NCI-H748 (cell line): ENCODE measurements around the gene LAMA4.
"Not testable (repeated sequence)": the region's sequence is repeated elsewhere in the genome, so short reads cannot be mapped to it uniquely, and the experiment has no call there.

Experiments
- DNase-seq: peaks from one replicate; lab custom pipeline; 2025; ENCODE audit not compliant: unreplicated experiment; lab: John Stamatoyannopoulos, UW

LAMA4 gene

DNA sequence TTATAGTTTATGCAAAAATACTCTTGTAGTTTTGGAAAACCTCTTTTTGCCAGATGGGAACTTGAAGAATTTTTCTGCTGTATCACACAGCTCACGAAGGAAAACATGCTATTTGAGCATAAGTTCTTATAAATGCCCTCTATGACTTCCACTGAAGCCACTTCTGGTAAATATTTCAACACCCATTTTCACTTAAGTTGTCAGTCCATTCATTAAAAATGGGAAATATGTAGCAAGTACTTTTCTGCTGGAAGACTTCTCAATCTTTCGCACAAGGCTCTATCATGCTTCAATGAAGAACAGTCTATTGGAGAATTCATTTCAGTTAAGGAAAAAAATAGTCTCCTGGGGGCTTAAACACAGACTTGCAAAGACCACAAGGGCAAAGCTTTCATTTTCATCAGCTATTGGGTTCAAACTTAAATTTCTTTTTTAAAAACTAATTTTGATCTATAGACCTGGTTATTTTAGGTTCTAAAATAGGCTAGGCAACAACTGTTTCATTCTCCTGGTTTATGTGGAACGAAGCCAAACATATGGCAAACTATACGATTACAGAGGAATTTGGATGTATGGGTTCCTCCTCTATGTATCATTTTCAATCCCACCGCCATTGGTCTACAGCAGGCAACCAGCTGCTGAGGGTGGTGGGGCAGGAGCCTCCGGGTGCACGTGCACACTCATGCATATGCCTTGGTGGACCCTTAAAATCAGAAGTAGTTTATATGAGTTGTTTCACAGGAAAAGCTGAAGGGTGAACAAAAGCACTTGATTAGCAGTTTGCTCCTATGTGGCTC is 38.7 kb downstream of the LAMA4 start:
- no peak for DNase-seq

DNA sequence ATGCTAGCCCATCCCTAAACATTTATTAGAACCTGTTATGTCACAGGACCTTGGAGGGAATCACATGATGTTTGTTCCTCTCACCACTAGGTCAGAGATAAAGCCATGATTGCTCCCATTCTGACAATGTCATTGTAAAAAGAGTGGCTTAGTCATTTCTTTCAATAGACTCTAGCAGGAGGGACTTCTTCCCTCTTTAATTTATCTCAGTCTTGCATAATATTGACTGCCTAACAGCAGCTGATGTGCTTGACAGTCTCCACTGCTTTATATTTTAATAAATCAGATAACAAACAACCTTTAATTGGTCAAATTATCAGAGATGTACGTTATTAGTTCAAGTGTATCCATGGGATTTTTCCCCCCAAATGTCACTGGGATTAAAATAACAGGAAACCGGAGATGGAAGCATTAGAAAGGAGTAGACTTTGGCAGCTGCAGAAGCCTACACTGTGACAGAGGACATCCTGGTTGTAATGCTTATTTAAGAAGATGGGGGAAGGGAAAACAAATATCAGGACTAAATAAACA is 39.6 kb downstream of the LAMA4 start:
- DNase-seq: peak; percentile 87

DNA sequence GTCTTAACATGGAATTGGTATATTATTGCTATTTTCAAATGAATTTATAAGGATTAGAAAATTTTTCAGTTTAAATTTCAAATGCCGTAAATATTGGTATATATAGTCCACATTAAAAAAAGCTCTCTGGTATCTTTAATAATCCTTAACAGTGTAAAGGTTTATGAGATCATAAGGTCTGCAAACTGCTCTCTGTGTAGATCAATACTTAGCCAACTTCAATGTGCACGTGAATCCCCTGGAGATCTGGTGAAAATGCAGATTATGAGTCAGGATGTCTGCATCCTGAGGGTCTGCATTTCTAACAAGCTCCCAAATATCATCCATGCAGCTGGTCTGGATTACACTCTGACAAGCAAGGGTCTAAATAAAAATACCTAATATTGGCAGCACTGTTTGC is 43.5 kb downstream of the LAMA4 start:
- DNase-seq: no peak

DNA sequence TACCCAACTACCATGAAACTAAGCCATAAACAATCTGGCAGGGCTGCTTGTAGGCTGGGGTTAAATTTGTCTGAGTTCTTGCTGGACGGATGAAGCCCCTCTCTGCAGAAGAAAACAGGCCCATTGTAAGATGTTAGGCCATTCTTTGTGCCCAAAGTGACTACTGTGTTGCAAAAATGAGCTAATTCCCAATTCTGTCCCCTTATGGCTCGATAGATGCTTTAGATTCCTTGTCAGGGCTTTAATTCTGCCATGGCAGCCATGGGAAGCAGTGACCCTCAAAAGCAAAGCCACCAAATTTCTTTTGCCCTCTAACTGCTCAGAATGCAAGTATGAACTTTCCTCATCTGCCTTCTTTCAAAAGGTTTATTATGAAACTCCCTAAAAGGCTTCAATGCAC is 45.2 kb downstream of the LAMA4 start:
- DNase-seq: no peak

DNA sequence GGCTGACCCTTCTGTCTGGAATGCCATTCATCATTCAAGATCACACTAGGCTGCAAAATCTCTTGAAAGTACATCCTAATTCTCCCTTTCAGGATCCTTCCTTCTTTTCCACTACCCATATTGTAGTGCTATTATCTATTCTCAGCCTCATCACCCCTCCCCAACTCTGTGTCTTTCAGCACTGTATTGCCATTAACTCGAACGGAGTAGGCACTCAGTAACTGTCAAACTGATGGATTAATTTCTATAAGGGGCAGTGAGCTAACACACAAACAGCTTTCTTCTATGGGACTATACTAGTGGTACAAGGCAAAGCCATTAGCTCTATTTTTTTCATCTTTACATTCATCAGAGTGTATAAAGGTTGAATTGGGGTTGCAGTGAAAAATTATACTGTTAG is 46.6 kb downstream of the LAMA4 start:
- DNase-seq: no peak

DNA sequence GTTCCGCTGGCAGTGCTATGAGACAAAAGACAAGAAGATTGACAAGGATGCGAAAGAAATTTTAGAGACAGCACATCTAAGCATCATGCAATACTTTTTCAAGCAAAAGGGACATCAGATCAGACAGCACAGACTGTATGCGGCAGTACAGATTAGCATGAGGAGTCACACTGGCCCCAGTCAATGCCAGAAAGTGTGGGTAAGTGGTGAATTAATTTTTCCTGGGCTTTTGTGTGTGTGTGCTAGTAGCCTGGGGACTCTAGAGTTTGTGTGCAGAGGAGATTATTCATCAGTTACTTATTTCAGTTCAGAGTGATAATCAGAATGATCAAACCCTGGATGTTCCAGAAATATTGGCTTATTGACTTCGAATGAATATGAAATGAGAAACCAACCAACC is 47.2 kb downstream of the LAMA4 start:
- no peak for DNase-seq

DNA sequence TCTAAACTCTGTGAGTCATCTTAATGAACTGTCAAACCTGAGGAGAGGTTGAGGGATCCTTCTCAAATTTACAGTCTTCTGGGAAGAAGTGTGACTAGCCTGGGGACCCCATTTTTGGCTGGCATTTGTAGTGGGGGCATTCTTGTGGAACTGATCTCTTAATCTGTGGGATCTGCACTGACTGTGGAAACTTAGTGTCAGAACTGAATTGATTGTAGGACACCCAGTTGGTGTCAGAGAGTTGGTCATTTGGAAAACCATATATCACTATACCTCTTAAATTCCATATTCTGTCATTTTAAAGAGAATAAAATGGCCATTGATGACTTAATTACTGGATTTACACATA is 48.3 kb downstream of the LAMA4 start:
- DNase-seq: no peak

DNA sequence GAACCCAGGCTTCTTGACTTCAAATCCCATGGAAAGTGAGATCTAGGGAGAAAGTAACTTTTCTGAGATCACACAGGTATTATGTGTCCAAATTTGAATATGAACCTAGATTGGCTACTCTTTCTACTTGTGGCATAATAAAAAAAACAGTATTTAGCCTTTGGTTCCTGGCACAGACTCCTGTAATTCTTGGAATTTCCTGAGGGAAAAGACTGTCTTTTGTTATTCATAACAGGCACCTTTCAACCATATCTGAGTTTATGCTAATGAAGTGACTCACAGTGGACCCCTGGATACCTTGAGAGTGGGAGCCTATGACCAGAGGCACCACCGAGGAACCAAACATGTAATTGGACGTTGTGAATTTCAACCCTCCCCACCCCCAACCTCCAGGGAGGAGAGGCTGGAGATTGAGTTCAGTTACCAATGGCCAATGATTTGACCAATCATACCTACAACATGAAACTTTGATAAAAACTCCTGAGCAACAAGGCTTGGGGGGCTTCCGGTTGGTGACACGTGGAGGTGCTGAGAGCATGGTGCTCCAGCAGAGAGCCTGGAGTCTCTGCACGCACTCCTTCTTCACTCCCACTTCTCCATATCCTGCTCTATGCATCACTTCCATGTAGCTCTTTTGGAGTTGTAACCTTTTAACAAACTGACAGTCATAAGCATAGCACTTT is 48.8 kb downstream of the LAMA4 start:
- no peak for DNase-seq

DNA sequence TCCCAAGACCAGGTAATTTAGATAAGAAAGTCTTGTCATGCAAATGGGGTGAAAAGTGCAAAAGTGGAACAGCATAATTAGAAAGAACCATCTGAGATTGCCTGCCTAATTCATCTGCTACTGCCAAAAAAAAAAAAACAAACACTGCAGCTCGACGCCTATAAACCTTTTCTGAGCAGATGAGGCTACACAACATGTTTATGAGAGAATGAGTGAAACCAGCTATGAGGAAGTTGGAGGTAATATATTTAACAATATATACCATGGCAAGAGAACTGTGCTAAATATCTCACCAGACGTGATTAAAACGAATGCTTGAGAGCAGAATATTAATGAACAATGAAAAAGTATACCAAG is 50.0 kb downstream of the LAMA4 start:
- DNase-seq: no peak

DNA sequence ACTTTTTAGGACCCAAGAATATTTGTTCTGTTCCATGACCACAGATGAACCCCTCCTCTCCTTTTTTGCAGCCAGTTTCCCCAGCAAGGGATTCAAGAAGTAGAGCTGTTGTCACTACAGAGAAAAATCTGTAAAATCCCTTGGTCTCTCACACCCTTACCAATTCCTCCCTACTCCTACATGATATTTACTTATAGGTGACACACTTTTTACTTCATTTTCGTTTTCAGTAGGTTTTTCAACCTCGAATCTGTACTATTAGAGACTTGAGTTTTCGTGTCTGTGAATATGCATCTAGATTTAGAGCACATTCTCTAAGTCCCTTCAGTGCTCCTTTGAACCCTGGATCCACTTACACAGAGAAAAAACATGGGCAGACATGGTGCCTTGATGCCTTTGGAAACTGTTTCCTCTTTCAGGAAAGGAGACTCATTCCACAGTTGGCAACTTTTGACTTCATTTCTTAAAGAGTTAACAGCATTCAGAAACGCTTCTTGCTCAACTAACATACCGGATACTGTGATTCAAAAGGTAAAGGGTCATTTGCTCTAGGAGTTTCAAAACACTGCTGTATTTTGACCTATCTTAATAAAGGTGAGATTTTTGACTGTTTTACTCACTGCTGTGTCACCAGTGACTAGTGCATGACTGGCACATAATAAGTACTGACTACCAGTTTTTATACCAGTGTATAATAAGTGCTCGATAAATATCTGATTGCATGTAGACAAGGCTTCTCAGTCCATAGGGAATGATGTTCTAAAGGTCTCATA is 50.6 kb downstream of the LAMA4 start:
- no peak for DNase-seq

DNA sequence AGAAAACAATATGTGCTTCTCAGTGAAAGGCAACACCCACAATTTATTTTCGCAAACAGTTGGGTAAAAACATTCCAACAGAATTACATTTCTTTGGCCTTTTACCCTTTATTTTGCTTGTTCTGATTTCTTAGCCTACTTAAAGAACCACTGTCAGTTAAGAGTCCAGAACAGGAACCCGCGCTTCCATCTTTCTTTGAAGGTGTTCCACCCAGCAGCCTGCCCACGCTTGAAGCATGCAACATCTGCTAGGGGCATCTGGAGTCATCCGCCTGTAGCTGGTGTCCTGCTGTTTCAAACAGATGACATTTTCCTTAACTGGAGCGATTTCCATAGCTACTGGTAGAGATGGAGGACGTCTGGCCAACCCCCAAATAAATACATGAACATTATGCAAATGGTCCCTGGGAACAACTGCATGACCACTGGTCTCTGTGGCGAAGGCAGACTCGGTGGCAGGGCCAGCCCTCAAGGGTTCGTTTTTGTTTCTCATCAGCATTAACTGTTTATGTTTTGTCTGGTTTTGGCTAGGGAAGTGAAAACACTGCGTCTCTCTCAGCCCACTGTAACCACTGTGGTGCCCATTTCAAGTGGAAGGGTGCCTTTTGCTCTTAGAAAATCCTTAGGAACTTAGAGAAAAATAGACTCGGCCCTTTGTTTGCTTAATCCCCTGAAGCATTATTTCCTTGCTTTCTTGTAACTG is 51.6 kb downstream of the LAMA4 start:
- DNase-seq: peak; percentile 32

DNA sequence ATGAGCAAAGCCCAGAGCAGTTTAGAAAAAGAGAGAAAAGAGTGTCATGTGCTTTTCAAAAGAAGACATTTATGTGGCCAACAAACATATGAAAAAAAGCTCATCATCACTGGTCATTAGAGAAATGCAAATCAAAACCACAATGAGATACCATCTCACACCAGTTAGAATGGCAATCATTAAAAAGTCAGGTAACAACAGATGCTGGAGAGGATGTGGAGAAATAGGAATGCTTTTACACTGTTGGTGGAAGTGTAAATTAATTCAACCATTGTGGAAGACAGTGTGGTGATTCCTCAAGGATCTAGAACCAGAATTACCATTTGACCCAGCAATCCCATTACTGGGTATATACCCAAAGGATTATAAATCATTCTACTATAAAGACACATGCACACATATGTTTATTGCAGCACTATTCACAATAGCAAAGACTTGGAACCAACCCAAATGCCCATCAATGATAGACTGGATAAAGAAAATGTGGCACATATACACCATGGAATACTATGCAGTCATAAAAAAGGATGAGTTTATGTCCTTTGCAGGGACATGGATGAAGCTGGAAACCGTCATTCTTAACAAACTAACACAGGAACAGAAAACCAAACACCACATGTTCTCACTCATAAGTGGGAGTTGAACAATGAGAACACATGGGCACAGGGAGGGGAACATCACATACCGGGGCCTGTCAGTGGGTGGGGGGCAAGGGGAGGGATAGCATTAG is 54.0 kb downstream of the LAMA4 start:
- not testable (repeated sequence) for DNase-seq

DNA sequence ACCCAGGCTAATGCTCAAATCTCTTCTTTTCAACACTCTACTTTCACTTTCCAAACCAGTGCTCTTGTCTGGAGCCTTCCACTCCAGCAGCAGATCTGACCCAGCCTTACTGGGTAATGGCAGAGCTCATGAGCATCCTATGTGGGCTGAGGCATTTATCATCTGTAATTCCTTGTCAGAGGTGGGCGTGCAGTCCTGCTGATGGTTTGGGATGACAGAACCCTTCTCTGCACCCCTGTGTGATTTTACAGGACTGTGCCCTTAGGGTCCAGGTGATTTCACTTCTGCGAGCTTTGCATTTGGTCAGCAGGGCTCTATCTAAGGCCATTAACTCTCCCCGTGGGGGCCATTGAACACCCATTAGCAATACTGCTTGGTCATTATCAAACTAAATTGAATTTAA is 55.4 kb downstream of the LAMA4 start:
- no peak for DNase-seq

DNA sequence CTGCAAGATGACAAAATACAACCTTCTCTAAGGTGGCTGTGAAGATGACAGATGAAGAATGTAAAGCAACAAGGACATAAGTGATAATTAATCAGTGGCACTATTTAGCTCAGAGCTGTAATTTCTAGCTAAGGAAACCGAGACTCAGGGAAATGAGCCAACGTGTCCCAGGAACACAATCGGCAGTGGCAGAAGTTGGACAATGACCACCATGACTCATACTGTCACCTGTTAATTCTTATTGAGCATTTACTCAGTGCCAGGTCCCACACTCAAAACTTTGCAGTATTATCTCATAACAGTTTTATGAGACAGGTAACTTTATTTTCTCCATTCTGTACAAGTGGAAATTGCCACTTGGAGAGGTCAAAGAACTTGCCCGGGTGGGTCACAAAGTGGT is 55.8 kb downstream of the LAMA4 start:
- DNase-seq: no peak

DNA sequence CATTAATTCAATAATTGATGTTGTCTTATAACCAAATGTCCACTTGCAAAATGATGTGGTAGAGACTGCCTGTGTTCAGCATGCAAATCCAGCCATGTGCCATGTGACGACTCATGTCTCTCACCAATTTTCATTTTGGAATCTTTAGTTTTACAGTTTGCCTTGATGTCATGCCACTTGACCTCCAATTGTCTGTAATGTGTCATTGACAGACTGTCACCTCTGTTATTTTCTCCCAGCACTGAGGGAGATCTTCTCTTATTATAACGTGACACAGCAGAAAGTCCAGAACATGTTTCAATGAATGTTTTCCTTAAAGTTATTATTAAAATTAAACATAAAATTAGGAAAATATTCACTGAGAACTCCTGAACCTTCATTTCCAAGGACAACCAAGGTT is 56.7 kb downstream of the LAMA4 start:
- DNase-seq: no peak

DNA sequence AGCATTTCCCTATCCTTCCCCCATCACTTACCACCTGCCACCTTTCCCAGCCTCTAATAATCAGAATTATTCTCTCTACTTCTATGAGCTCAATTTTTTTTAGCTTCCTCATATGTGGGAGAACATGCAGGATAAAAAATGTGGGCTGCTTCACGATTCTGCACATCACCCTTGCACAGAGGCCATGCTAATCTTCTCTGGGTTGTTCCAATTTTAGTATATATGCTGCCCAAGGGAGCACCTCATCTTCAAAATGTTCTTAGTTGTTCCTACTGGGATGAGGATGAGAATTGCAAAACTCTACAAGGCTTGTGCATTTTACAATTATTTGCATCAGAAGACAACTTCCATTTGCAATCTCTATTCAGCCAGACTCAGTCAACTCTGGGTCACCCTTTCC is 58.1 kb downstream of the LAMA4 start:
- no peak for DNase-seq

DNA sequence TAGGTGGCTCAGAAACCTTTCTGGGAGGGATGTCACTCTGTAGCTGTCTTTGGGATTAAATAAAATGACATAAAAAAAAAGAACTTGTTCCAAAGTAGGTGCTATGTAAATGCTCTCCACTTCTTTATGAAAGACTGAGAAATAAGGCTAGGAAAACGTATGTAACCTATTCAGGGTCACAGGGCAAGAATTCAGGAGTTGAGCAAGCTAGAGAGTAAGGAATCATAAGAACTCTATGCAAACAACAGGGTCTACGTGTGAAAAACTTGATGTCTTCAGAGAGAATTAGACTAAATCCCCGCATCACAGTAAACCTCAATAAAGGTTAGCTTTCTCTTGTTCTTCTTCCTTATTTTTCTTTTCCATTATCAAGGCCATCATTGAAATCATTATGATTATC is 59.2 kb downstream of the LAMA4 start:
- DNase-seq: no peak

DNA sequence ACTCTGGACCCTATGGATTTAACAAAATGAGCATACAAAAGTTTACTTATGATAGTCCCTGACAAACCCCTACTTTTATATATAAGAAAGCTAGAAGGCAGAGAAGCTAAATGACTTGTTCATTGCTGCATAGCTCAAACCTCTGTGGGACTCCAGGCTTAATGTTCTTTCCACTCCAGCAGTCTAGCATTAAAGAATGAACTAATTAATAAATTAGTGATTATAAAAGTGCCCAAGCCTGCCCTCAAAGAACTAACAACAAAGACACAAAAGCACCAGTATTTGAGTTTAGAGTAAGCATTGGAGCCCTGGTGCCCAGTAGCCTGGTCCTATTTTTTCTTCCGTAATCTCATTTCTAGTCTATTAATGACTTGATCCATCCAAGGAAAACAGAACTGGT is 59.9 kb downstream of the LAMA4 start:
- no peak for DNase-seq

DNA sequence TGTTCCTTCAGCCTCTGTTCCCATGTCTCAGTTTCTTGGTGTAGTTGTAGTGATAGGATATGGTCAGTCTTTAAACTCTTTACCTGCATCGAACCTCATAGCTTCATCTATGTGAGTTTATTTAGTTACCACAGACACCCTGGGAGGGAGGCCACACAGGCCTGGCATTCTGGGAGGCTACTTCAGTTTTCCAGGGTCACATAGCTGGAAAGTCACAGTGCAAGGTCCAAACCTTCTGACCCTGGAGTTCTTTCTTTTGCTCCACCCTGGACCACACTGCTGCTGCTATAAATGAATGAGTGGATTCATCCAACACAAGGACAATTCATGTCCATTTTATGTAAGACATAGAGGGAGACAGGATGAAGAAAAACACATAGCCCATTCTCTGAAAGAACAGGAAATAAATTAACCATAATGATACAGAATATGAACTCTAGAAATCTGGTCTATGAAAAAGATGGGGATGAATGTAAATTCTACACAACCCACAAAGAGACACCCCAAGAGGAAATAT is 60.8 kb downstream of the LAMA4 start:
- DNase-seq: no peak

DNA sequence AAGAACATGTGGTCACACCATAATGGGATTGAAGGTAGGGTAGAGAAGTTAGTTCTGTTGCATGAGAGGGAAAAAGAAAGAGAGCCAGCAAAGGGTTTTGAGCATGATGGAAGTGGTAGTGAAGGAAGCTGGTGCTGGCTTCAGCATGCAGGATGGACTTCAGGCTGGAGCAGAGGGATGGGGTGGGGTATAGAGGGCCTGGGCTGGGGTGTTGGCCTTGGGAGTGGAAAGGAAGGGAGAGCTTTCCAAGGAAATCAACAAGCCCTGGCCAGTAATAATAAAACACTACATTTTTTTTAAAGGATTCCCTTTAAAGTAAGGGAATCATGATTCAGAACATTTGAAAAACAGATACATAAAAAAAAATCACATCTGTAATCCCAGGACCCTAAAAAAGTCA is 61.2 kb downstream of the LAMA4 start:
- no peak for DNase-seq
